AG08395 (cell line): Measurements from ENCODE around the gene CACNA1D.
"Not testable (repeated sequence)": the region's sequence is repeated elsewhere in the genome, so short reads cannot be mapped to it uniquely, and the experiment has no call there.

Experiments used
- DNase-seq: peaks from one replicate; pipeline ENCODE4 v3.0.0; 2012; ENCODE audit warnings: mixed read lengths, low spot score

CACNA1D gene

GRCh38 chr3:53493963-53494791 lies at the start of gene CACNA1D:
CACNA1D (plus strand) TSS chr3:53494611; CDS start chr3:53495167, 556 bp downstream.
- no peak for DNase-seq

GRCh38 chr3:53457068-53457467 lies 37.3 kb upstream of the CACNA1D start:
- no peak for DNase-seq

- no peak for DNase-seq
Measured at GRCh38 chr3:53460326-53460725, 34.1 kb upstream of the CACNA1D start.

- DNase-seq: no peak
Measured at GRCh38 chr3:53464424-53464823, 30.0 kb upstream of the CACNA1D start.

GRCh38 chr3:53469758-53470157 lies 24.7 kb upstream of the CACNA1D start:
- DNase-seq: not testable (repeated sequence)

GRCh38 chr3:53473422-53473821 lies 21.0 kb upstream of the CACNA1D start:
- DNase-seq: no peak

GRCh38 chr3:53476372-53476771 lies 18.0 kb upstream of the CACNA1D start:
- not testable (repeated sequence) for DNase-seq

- DNase-seq: not testable (repeated sequence)
Measured at GRCh38 chr3:53477689-53478088, 16.7 kb upstream of the CACNA1D start.

- no peak for DNase-seq
Measured at GRCh38 chr3:53478166-53478830, 16.1 kb upstream of the CACNA1D start.

GRCh38 chr3:53478921-53479664 lies 15.3 kb upstream of the CACNA1D start:
- no peak for DNase-seq

- no peak for DNase-seq
Measured at GRCh38 chr3:53482227-53482626, 12.2 kb upstream of the CACNA1D start.

- no peak for DNase-seq
Measured at GRCh38 chr3:53483821-53484220, 10.6 kb upstream of the CACNA1D start.

- DNase-seq: no peak
Measured at GRCh38 chr3:53484984-53485383, 9.4 kb upstream of the CACNA1D start.

- no peak for DNase-seq
Measured at GRCh38 chr3:53485675-53486403, 8.6 kb upstream of the CACNA1D start.

- no peak for DNase-seq
Measured at GRCh38 chr3:53486961-53487654, 7.3 kb upstream of the CACNA1D start.

GRCh38 chr3:53489386-53489785 lies 5.0 kb upstream of the CACNA1D start:
- DNase-seq: no peak

- no peak for DNase-seq
Measured at GRCh38 chr3:53489787-53490458, 4.5 kb upstream of the CACNA1D start.

GRCh38 chr3:53490459-53490968 lies 3.9 kb upstream of the CACNA1D start:
- DNase-seq: no peak

- no peak for DNase-seq
Measured at GRCh38 chr3:53491276-53491675, 3.1 kb upstream of the CACNA1D start.

- DNase-seq: no peak
Measured at GRCh38 chr3:53493595-53493962, 832 bp upstream of the CACNA1D start.

- no peak for DNase-seq
Measured at GRCh38 chr3:53495146-53495519, 722 bp downstream of the CACNA1D start.
